K562 (cell line): ENCODE measurements around the gene RAB6B.

Experiments used
- EZH2 ChIP-seq: IDR thresholded peaks from 2 replicates; pipeline ENCODE4 v1.6.1; 2012; ENCODE audit warnings: low read depth, mild to moderate bottlenecking, inconsistent platforms, low read length, borderline replicate concordance
- ILK ChIP-seq: fragments of 450-650 bp; IDR thresholded peaks from 2 replicates; pipeline ENCODE4 v1.6.1; 2016; ENCODE audit warnings: missing genetic modification characterization, low read depth, mild to moderate bottlenecking, missing compliant biosample characterization, moderate library complexity, borderline replicate concordance
- IRF2 ChIP-seq: sonication (generic); formaldehyde crosslinking; IDR thresholded peaks from 2 replicates; pipeline ENCODE4 v1.8.1; 2022; ENCODE audit warnings: mild to moderate bottlenecking, missing genetic modification reagents
- POLR2A ChIP-seq: fragments of 450-650 bp; conservative IDR thresholded peaks from 2 replicates; pipeline ENCODE4 v1.6.1; 2016
- PTTG1 ChIP-seq: fragments of 450-650 bp; IDR thresholded peaks from 2 replicates; pipeline ENCODE4 v1.6.1; 2016; ENCODE audit warnings: low read depth, mild to moderate bottlenecking, missing genetic modification characterization, missing compliant biosample characterization
- RAD21 ChIP-seq, 2 experiments: fragments of 250-450 bp in 1 of 2; fragments of 450-650 bp in 1 of 2; sonication (Bioruptor Pico) in 1 of 2; formaldehyde crosslinking in 1 of 2; IDR thresholded peaks in 1 of 2; conservative IDR thresholded peaks in 1 of 2; 2 replicates each; pipeline versions ENCODE4 v1.4.0 to v1.8.0; 2020 to 2022; ENCODE audit warnings: mild to moderate bottlenecking in 2 of 2, moderate library complexity in 1 of 2
- RFX1 ChIP-seq: fragments of 450-650 bp; IDR thresholded peaks from 2 replicates; pipeline ENCODE4 v1.6.1; 2016; ENCODE audit warnings: mild to moderate bottlenecking, moderate library complexity
- RHOXF2B ChIP-seq: fragments of 250-450 bp; sonication (Bioruptor Pico); conservative IDR thresholded peaks from 2 replicates; pipeline ENCODE4 v1.5.1; 2021
- SMAD2 ChIP-seq: fragments of 150-350 bp; IDR thresholded peaks from 2 replicates; pipeline ENCODE4 v1.6.1; 2014; ENCODE audit warnings: low read depth, mild to moderate bottlenecking, low read length
- TF ChIP-seq, protein P1 (sequence below): fragments of 450-650 bp; IDR thresholded peaks from 2 replicates; pipeline ENCODE4 v1.6.1; 2016; ENCODE audit warnings: missing biosample characterization, missing genetic modification characterization
- TF ChIP-seq, protein P2 (sequence below), 3 experiments: IDR thresholded peaks in 2 of 3; conservative IDR thresholded peaks in 1 of 3; 2 replicates each; pipeline ENCODE4 v1.5.1; 2011 to 2012; ENCODE audit warnings: low read length in 3 of 3, mild to moderate bottlenecking in 3 of 3, control low read depth in 2 of 3, improper control_type of control experiment in 1 of 3, inconsistent platforms in 1 of 3, low read depth in 1 of 3, mixed read lengths in 1 of 3, moderate library complexity in 1 of 3; ENCODE audit not compliant: insufficient read depth in 2 of 3

DNA sequence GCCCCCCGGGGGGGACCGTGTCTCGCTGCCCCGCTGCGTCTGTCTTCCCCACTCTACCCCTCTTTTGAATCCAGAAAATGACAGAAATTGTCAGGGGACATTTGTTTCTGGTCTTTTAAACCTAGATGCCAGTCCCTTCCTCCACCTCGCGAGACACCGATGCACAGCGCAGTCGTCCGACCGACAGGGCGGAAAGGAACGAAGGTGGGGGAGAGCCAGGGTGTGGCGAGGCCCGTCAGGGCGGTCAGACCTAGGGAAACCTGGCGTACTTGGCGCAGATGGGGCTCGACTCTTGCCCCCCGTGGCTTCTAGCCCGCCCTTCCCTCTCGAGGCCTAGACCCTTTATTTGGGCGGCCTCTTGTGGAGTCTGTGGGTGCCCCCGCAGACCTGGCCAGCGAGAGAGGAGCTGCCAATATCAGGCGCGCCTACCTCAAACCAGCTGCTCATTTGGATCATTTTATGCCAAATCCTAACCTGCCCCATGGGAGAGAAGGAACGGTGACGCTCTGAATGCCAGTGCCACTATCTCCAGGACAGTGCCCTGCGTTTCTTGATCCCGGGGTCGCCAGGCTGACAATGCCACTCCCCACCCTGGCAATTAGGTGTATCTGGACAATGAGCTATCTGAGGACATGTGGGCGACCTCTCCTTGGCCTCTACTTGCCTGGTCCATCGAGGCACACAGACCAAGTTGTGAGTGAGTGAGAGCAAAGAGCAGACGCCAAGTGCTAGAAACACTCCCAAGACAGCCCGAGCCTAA, 500 bp upstream of the RAB6B start:
- no peak for TF ChIP-seq SMAD2
- no peak for TF ChIP-seq ILK
- no peak for TF ChIP-seq POLR2A
- no peak for TF ChIP-seq RFX1
- no peak for TF ChIP-seq RAD21 (CRISPR knock-in tag; conservative IDR thresholded peaks at IDR 0.05 in 1 of 2, IDR thresholded peaks at IDR 0.05 in 1 of 2)
- no peak for TF ChIP-seq EZH2
- TF ChIP-seq IRF2 (CRISPR knock-in tag), result no peak
- TF ChIP-seq, protein P1, sequence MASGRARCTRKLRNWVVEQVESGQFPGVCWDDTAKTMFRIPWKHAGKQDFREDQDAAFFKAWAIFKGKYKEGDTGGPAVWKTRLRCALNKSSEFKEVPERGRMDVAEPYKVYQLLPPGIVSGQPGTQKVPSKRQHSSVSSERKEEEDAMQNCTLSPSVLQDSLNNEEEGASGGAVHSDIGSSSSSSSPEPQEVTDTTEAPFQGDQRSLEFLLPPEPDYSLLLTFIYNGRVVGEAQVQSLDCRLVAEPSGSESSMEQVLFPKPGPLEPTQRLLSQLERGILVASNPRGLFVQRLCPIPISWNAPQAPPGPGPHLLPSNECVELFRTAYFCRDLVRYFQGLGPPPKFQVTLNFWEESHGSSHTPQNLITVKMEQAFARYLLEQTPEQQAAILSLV, result no peak
- TF ChIP-seq, protein P2, sequence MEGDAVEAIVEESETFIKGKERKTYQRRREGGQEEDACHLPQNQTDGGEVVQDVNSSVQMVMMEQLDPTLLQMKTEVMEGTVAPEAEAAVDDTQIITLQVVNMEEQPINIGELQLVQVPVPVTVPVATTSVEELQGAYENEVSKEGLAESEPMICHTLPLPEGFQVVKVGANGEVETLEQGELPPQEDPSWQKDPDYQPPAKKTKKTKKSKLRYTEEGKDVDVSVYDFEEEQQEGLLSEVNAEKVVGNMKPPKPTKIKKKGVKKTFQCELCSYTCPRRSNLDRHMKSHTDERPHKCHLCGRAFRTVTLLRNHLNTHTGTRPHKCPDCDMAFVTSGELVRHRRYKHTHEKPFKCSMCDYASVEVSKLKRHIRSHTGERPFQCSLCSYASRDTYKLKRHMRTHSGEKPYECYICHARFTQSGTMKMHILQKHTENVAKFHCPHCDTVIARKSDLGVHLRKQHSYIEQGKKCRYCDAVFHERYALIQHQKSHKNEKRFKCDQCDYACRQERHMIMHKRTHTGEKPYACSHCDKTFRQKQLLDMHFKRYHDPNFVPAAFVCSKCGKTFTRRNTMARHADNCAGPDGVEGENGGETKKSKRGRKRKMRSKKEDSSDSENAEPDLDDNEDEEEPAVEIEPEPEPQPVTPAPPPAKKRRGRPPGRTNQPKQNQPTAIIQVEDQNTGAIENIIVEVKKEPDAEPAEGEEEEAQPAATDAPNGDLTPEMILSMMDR (IDR thresholded peaks at IDR 0.05 in 2 of 3, conservative IDR thresholded peaks at IDR 0.05 in 1 of 3; ENCODE audit: insufficient read depth in 2 of 3, low read depth in 1 of 3, low read length in 3 of 3), result no peak
- TF ChIP-seq RHOXF2B (CRISPR knock-in tag), result no peak
- TF ChIP-seq PTTG1, result no peak
